DND-41 (cell line): ENCODE measurements around the gene P2RY13.

Experiments used
- ATAC-seq: fragments of 200-7000 bp; cut with Tn5 transposase; 3 replicates; pipeline ENCODE4 v1.9.1; 2021; ENCODE audit warnings: low read depth; ENCODE audit not compliant: insufficient read depth
- DNase-seq: peaks from one replicate; pipeline ENCODE4 v3.0.0-alpha.2; 2020
- H2AFZ ChIP-seq: 2 replicates; pipeline ENCODE4 v1.6.0; 2012; ENCODE audit warnings: low read depth, low read length
- H3K27ac ChIP-seq: 2 replicates; pipeline ENCODE4 v1.5.1; 2012; ENCODE audit warnings: low read length, inconsistent platforms
- H3K27me3 ChIP-seq: fragments of 200-600 bp; sonication (generic); 2 replicates; pipeline ENCODE4 v1.6.0; 2012; ENCODE audit warnings: low read length, mild to moderate bottlenecking, inconsistent platforms; ENCODE audit not compliant: insufficient read depth, poor library complexity
- H3K36me3 ChIP-seq: 2 replicates; pipeline ENCODE4 v1.5.1; 2012; ENCODE audit warnings: low read length, inconsistent platforms; ENCODE audit not compliant: insufficient read depth
- H3K4me1 ChIP-seq: 2 replicates; pipeline ENCODE4 v1.5.1; 2012; ENCODE audit warnings: mild to moderate bottlenecking, low read length; ENCODE audit not compliant: insufficient read depth
- H3K4me2 ChIP-seq: 2 replicates; pipeline ENCODE4 v1.6.0; 2012; ENCODE audit warnings: mild to moderate bottlenecking, moderate library complexity, low read length, inconsistent platforms; ENCODE audit not compliant: insufficient read depth
- H3K4me3 ChIP-seq, 2 experiments: fragments of 200-600 bp in 1 of 2; shearing (Covaris generic) in 1 of 2; 2 replicates each; pipeline ENCODE4 v1.5.1; 2012 to 2016; ENCODE audit warnings: inconsistent platforms in 2 of 2, low read length in 2 of 2, mild to moderate bottlenecking in 2 of 2, low read depth in 1 of 2, moderate library complexity in 1 of 2
- H3K79me2 ChIP-seq: 2 replicates; pipeline ENCODE4 v1.6.0; 2012; ENCODE audit warnings: low read length, inconsistent platforms; ENCODE audit not compliant: insufficient read depth
- H3K9ac ChIP-seq: 2 replicates; pipeline ENCODE4 v1.6.0; 2012; ENCODE audit warnings: low read depth, mild to moderate bottlenecking, inconsistent platforms, low read length, moderate library complexity
- H3K9me3 ChIP-seq: 2 replicates; pipeline ENCODE4 v1.5.1; 2012; ENCODE audit warnings: low read length, moderate library complexity, mild to moderate bottlenecking, inconsistent platforms; ENCODE audit not compliant: insufficient read depth, severe bottlenecking
- H4K20me1 ChIP-seq: 2 replicates; pipeline ENCODE4 v1.6.0; 2012; ENCODE audit warnings: low read length; ENCODE audit not compliant: insufficient read depth
- EZH2 ChIP-seq: IDR thresholded peaks from 3 replicates; pipeline ENCODE4 v1.6.1; 2012; ENCODE audit warnings: borderline replicate concordance, low read depth, mild to moderate bottlenecking, moderate library complexity, low read length, inconsistent platforms; ENCODE audit not compliant: severe bottlenecking
- TF ChIP-seq, protein P1 (sequence below): IDR thresholded peaks from 2 replicates; pipeline ENCODE4 v1.5.1; 2012; ENCODE audit warnings: borderline replicate concordance, low read length, moderate library complexity, mild to moderate bottlenecking; ENCODE audit not compliant: poor library complexity, severe bottlenecking; ENCODE audit errors: extremely low read depth

The P2RY13 gene

DNA sequence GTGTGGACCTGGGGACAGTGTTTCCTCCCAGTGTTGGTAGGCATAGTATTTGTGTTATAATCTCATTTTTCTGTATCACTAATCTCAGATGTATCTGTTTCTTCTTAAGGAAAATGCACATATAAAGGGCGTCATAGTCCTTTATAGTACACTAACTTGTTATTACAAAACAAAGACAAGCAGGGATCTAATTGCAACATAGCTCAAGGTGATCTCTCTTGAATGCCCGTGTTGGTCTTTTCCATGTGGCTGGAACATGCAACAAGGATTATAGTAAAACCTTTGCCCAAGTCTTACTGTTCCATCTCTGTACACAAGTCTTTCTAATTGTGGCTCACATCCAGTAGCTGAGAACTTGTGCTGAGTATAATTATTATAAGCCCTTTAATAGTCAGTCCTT, 9.2 kb downstream of the P2RY13 start:
- Histone ChIP-seq H3K9me3 (no peaks in the 10 kb centered on the region), H2AFZ (no peak overlapping the region), H3K4me3 (no peak overlapping the region), H3K27ac (no peak overlapping the region), H3K79me2 (no peaks in the 10 kb centered on the region), H3K36me3 (no peaks in the 10 kb centered on the region), H4K20me1 (no peaks in the 10 kb centered on the region), H3K4me1 (no peaks in the 10 kb centered on the region), H3K27me3 (no peaks in the 10 kb centered on the region), H3K4me2 (no peak overlapping the region), H3K9ac (no peak overlapping the region)
- ATAC-seq, result no peak
- no peak for DNase-seq
- TF ChIP-seq EZH2, result no peak
- TF ChIP-seq, protein P1, sequence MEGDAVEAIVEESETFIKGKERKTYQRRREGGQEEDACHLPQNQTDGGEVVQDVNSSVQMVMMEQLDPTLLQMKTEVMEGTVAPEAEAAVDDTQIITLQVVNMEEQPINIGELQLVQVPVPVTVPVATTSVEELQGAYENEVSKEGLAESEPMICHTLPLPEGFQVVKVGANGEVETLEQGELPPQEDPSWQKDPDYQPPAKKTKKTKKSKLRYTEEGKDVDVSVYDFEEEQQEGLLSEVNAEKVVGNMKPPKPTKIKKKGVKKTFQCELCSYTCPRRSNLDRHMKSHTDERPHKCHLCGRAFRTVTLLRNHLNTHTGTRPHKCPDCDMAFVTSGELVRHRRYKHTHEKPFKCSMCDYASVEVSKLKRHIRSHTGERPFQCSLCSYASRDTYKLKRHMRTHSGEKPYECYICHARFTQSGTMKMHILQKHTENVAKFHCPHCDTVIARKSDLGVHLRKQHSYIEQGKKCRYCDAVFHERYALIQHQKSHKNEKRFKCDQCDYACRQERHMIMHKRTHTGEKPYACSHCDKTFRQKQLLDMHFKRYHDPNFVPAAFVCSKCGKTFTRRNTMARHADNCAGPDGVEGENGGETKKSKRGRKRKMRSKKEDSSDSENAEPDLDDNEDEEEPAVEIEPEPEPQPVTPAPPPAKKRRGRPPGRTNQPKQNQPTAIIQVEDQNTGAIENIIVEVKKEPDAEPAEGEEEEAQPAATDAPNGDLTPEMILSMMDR, result no peak

DNA sequence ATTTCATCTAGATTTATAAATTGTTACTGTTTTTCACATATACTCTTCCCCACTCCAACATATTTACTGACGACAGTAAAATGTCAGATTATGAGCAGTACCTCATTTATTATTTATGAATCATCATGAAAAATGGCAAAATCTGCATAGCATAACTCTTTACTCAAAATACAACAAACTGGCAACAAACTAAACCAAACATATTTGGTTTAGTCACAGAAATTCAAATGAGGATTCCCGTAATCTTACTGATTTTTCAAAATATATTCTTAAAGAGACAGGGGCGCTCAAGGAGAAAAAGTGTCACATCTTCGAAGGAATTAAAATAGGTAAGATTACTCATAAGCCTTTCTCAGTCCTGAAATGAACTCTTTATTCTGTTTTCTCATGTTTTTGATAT, 9.7 kb downstream of the P2RY13 start:
- Histone ChIP-seq H3K79me2 (no peaks in the 10 kb centered on the region), H3K9me3 (no peaks in the 10 kb centered on the region), H3K4me3 (no peak overlapping the region), H3K9ac (no peak overlapping the region), H3K27ac (no peak overlapping the region), H3K4me1 (no peaks in the 10 kb centered on the region), H3K27me3 (no peaks in the 10 kb centered on the region), H4K20me1 (no peaks in the 10 kb centered on the region), H3K4me2 (no peak overlapping the region), H2AFZ (no peak overlapping the region), H3K36me3 (no peaks in the 10 kb centered on the region)
- TF ChIP-seq EZH2, result no peak
- TF ChIP-seq, protein P1, result no peak
- ATAC-seq, result no peak
- no peak for DNase-seq

- Histone ChIP-seq H4K20me1 (no peaks in the 10 kb centered on the region), H3K9ac (no peak overlapping the region), H3K27me3 (no peaks in the 10 kb centered on the region), H3K4me1 (no peaks in the 10 kb centered on the region), H3K4me3 (no peak overlapping the region), H2AFZ (no peak overlapping the region), H3K9me3 (no peaks in the 10 kb centered on the region), H3K36me3 (no peaks in the 10 kb centered on the region), H3K4me2 (no peak overlapping the region), H3K79me2 (no peaks in the 10 kb centered on the region), H3K27ac (no peak overlapping the region)
- DNase-seq, result no peak
- no peak for TF ChIP-seq EZH2
- TF ChIP-seq, protein P1, result no peak
- no peak for ATAC-seq
These were observed 10.4 kb downstream of the P2RY13 start for GRCh38 chr3:151318991-151319390.

DNA sequence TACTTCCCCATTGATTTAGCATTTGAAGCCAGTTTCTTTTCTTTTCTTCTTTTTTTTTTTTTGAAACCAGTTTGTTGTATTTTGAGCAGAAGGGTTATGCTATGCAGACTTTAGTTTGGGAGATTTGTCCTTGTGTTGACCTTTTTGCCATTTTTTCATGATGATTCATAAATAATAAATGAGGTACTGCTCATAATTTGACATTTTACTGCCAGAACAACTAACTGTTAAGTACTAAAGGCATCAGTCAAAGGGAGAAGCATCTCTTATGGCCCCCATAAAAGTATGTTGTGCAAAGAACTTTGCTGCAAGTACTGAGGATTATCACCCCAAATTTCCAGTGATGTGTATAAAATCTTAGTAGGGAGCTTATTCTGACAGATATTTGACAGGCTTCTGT, 11.0 kb downstream of the P2RY13 start:
- Histone ChIP-seq H3K4me1 (no peaks in the 10 kb centered on the region), H3K79me2 (no peaks in the 10 kb centered on the region), H2AFZ (no peak overlapping the region), H3K9ac (no peak overlapping the region), H4K20me1 (no peaks in the 10 kb centered on the region), H3K27me3 (no peaks in the 10 kb centered on the region), H3K4me2 (no peak overlapping the region), H3K9me3 (no peaks in the 10 kb centered on the region), H3K27ac (no peak overlapping the region), H3K4me3 (no peak overlapping the region), H3K36me3 (no peaks in the 10 kb centered on the region)
- ATAC-seq (no peak), DNase-seq (no peak)
- no peak for TF ChIP-seq EZH2
- TF ChIP-seq, protein P1, result no peak
